ENCODE measurements around the gene MOGAT1. TPM values are rescaled to one million over a fixed set of nuclear protein-coding genes. Genes with fewer than 3 reads are reported as not detected.

Gene MOGAT1
- total RNA-seq, 1 experiment from 2014 or later: 0.22 TPM

GRCh38 chr2:222673273-222673672 is 1.8 kb downstream of the MOGAT1 start:
- Histone ChIP-seq H4K20me1 (ENCODE audit: insufficient read depth) (no peaks in the 10 kb centered on the region), H3K9me2 (ENCODE audit: insufficient read depth) (no peaks in the 10 kb centered on the region), H2AFZ (ENCODE audit: low read depth, low read length, poor library complexity, severe bottlenecking) (no peak overlapping the region), H3K79me2 (ENCODE audit: insufficient read depth, low read length) (no peaks in the 10 kb centered on the region), H3K36me3 (ENCODE audit: control insufficient read depth in 1 of 2, insufficient read depth in 2 of 2, low read length in 2 of 2) (no peaks in the 10 kb centered on the region), H3K4me3 (replicated peaks in 1 of 2; ENCODE audit: low read depth in 1 of 2, low read length in 2 of 2) (no peak overlapping the region), H3K27me3 (ENCODE audit: insufficient read depth, low read length) (no peaks in the 10 kb centered on the region), H3K27ac (ENCODE audit: low read depth, low read length) (no peak overlapping the region), H3K4me2 (ENCODE audit: low read length) (no peak overlapping the region), H3K9me3 (ENCODE audit: control insufficient read depth in 1 of 2, insufficient read depth in 1 of 2, low read depth in 1 of 2, low read length in 2 of 2) (no peaks in the 10 kb centered on the region), H3K4me1 (ENCODE audit: control insufficient read depth in 1 of 2, insufficient read depth in 2 of 2, low read length in 2 of 2) (0 out of 4 replicates have a peak, but pooled peaks cover 0 to under 1% of the 10 kb centered on the region in 2 experiments), H3K9ac (ENCODE audit: low read length) (no peak overlapping the region)
- ChIA-PET POLR2A (no interaction called here), CTCF (interaction anchor here (1.1 kb wide), 1 partner anchor 230 kb away, joined by 3 read pairs; no protein-coding TSS in a partner anchor), RAD21 (ENCODE audit: low non-redundant PET in 1 of 2, low total read pairs in 2 of 2, uncharacterized antibody in 2 of 2, unreplicated experiment in 2 of 2) (no interaction called here)
- intact Hi-C loops (cut with micrococcal nuclease): no loop called here
- DNase-seq (ENCODE audit: low read depth, low spot score): no peak
- ATAC-seq: no peak
- TF ChIP-seq, protein P1, sequence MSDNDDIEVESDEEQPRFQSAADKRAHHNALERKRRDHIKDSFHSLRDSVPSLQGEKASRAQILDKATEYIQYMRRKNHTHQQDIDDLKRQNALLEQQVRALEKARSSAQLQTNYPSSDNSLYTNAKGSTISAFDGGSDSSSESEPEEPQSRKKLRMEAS (IDR thresholded peaks at IDR 0.05): no peak
- TF ChIP-seq, protein P2, sequence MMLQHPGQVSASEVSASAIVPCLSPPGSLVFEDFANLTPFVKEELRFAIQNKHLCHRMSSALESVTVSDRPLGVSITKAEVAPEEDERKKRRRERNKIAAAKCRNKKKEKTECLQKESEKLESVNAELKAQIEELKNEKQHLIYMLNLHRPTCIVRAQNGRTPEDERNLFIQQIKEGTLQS (IDR thresholded peaks at IDR 0.05): no peak
- TF ChIP-seq POLR2AphosphoS5 (IDR thresholded peaks at IDR 0.05; ENCODE audit: low read depth, low read length): no peak
- TF ChIP-seq YY1 (IDR thresholded peaks at IDR 0.05; ENCODE audit: extremely low read depth, insufficient replicate concordance, low read depth, low read length): no peak
- no peak for TF ChIP-seq ZNF274 (IDR thresholded peaks at IDR 0.05; ENCODE audit: low read depth, low read length)
- no peak for TF ChIP-seq TCF7L2 (IDR thresholded peaks at IDR 0.05; ENCODE audit: borderline replicate concordance, extremely low read depth, insufficient read depth, insufficient read length)
- no peak for TF ChIP-seq EZH2phosphoT487 (IDR thresholded peaks at IDR 0.05; ENCODE audit: borderline replicate concordance)
- no peak for TF ChIP-seq RAD21 (IDR thresholded peaks at IDR 0.05; ENCODE audit: low read depth)
- no peak for TF ChIP-seq FOSL1 (IDR thresholded peaks at IDR 0.05; ENCODE audit: low read depth)
- no peak for TF ChIP-seq EGR1 (IDR thresholded peaks at IDR 0.05; ENCODE audit: low read depth)
- TF ChIP-seq SRF (IDR thresholded peaks at IDR 0.05; ENCODE audit: low read depth): no peak
- TF ChIP-seq ZBTB33 (IDR thresholded peaks at IDR 0.05; ENCODE audit: extremely low read depth, insufficient replicate concordance, low read length): no peak
- no TSS peak for BruUV-seq (replicated peaks)

All from HCT116 (cell line).